ENCODE data around the gene RAB26.
A peak's percentile ranks its signal among the peaks of the same experiment; 100 is the strongest.

RAB26 gene

DNA sequence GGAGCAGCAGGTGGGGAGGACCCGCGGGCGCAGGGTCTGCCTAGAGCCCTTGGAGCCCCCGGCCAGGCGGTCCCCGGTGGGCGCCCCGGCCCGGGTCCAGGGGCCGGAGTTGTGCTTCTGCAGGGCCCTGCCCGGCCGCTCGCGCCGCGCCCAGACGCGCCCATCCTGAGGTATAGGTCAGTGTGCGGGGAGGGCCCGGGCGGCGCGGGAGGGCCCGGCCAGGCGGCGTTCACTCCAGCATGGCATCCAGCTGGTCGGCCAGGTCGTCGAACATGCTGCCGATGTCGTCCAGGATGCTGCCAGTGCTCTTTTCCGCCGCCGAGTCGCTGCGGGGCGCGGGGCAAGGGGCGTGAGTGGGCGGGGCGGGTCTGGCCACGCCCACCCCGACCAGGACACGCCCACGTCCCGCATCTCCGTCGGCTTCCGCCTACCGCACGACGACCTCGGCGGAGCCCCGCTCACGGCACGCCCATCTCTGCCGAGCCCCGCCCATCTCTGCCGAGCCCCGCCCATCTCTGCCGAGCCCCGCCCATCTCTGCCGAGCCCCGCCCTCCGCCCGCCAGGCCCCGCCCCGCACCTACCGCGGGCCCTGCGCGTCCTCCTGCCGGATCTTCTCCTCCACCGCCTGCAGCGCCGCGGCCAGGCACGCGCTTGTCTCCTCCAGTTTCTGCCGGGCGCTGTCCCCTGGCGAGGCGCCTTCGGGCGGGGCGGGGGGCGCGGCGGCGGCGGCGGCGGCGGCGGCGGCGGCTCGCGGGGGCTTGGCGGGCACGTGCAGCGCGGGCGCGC, 30.1 kb downstream of the RAB26 start:
- peak in 1 of 3 donors; percentile 9 for DNase-seq (ENCODE audit: low read depth in 3 of 3, low spot score in 1 of 3)

DNA sequence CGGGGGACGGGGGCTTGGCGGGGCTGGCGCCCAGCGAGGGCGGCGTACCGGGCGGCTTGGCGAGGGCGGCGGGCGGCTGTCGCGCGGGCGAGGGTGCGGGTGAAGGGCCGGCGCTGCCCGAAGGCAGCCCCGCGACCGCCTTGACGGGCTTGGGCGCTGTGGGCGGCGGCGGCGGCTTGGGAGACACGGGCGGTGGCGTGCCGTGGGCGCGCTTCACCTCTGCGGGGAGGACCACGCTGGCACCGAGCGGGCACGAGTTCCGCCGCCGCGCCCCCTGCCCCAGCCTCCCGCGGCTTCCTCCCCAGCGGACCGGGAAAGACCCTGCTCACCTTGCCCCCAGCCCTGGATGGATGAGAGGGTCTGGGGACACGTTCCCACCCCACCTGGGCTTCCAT, 30.7 kb downstream of the RAB26 start:
- no peak for DNase-seq (ENCODE audit: low read depth in 3 of 3, low spot score in 1 of 3)

DNA sequence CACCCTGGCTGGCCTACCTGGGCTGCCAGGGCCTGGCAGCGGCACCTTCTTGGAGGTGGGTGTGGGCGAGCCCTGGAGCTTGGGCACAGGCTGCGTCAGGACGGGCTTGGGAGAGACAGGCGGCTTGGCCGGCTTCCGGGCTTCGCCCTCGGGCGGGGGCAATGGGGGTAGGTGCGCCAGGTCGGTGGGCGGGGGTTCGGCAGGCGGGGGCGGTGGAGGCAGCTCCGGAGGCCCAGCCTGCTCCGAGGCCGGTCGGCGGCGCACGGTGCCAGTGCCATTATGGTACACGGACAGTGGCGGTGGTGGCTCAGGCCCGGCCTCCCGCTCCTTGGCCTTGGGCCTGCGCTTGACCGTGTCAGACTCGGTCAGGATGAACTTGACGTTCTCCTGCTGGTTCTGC, 31.2 kb downstream of the RAB26 start:
- DNase-seq (ENCODE audit: low read depth in 3 of 3, low spot score in 1 of 3) = no peak

DNA sequence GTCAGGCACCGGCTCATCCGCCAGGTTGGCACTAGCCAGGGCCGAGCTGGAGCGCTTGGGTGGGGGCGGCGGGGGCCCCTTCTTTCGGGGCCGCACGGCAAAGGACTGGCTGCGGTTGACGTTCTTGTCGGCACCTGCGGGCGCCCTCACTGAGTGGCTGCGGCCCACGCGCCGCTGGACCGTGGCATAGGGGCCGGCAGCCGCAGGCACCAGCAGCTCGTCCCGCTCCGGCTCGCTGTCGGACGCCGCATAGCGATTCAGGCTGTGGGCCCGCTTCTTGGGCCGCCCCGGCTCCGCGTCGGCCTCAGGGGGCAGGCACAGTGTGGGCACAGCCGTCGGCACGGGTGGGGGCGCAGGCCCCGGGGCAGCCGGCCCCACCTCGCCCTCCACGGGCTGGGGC, 32.0 kb downstream of the RAB26 start:
- no peak for DNase-seq (ENCODE audit: low read depth in 3 of 3, low spot score in 1 of 3)

DNA sequence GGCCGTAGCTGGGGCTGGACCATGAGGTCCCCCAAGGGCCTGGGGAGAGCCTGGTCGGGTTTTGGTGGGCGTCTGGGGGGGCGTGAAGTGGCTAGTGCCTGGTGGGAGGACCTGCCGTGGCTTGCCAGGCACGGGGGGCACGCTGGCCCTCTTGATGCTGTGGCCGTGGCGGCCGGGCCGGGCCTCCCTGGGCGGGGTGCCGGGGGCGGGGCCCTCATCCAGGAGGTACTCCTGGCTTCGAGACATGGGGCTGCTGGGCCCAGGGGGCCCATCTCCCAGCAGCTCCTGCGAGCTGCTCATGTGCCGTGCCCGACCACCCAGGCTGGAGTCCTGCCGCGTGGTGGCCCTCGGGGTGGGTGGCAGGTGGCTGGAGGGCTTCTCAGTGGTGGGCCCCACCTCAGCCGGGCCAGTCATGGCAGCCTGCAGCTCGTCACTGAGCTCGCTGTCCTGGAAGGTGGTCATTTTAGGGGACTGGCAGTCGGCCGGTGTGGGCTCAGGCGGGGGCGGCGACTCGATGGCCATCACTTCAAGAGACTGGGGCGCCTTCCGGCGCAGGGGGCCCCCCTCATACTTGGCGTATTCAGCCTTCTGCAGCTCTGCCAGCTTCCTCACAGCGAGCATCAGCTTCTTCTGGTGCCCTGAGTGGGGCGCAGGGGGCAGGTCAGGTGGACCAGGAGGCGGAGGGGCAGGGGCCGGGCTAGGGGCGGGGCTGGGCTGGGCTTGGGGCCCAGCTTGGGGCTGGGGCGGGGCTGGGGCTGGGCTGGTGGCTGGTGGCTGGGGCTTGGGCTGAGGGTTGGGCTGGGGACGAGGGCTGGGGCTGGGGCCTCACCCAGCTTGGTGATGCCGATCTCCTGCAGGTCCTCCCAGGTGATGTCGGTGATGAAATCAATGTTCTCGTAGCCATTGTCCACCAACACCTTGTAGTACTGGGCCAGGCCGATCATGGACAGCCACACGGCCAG, 32.8 kb downstream of the RAB26 start:
- no peak for DNase-seq (ENCODE audit: low read depth in 3 of 3, low spot score in 1 of 3)

DNA sequence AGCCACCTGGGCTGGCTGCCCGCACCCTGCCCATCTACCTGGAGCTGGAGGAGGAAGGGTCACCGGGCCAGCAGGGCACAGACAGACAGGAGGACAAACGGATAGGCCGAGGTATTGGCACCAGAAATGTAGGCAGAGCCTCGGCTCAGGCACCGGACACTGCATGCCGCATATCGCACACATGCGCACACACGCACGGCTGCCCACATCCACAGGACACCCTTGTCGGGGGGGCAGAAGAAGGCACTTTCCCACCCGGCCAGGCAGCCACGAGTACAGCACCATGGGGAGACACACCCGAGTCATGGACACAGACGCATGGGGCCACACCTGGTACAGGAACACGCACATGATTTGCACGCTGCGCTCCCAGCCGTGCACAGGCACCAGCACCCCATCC, 33.5 kb downstream of the RAB26 start:
- no peak for DNase-seq (ENCODE audit: low read depth in 3 of 3, low spot score in 1 of 3)

DNA sequence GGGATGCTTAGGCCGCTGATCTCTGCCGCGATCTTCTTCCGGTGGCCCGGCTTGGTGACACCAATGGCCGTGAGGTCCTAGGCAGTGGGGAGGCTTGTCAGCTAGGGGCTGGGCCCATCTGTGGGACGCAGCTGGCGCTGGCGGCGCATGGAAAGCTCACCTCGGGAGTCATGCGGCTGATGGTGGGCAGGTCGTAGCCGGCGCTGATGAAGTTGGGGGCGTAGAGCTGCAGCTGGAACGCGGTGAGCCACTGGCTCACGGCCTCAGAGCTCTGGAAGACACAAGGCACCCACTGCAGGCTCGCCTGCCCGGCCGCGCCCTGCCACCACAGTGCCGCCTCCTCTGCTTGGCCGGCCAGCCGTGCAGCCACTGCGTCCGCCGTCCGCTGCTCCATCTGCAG, 35.2 kb downstream of the RAB26 start:
- DNase-seq (ENCODE audit: low read depth in 3 of 3, low spot score in 1 of 3) = no peak

DNA sequence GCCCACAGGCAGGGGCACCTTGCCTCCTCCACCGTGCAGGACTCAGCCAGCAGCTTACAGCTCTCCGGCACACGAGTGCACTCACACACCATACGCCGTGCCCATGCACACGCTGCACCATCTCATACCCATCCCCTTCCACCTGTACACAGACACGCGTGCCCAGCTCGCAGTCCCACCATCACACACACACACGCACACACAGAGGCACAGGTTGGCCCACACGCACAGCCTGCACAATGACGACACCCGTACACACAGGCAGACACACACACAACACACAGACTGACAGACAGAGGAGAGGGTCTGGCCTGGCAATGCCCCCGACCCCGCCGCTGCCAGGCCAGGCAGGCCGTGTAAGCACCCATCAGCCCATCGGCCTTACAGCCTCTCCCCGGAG, 35.9 kb downstream of the RAB26 start:
- no peak for DNase-seq (ENCODE audit: low read depth in 3 of 3, low spot score in 1 of 3)

DNA sequence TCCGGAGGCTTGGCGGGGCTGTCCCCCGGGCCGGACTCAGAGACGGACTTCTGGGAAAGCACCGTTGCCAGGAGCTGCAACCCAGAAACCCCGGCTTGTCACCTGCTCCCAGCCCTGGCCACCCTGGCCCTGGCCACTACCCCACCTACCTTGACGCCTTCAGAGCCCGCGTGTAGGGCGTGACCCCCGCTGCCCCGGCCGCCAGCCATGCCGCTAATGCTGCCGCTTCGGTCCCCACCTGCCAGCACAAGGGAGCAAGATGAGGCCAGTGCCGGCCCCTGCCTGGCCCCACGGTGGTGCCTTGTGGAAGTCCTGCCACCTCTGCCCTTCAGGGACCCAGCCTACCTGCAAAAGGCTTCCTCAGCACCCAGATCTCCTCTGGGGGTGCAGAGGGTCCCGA, 36.5 kb downstream of the RAB26 start:
- no peak for DNase-seq (ENCODE audit: low read depth in 3 of 3, low spot score in 1 of 3)

DNA sequence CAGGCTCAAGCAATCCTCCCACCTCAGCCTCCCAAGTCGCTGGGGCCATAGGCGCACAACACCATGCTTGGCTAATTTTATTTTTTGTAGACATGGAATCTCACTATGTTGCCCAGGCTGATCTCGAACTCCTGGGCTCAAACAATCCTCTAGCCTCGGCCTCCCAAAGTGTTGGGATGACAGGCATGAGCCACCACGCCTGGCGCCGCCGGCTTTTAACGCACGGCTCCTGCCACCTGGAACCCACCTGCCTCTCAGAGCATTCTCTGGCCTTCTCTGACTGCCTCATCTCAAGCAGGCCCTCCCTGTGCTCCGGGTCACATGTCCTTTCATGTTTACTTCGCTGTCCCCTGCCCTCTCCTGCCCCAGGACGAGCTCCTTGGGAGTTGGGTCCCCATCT, 37.6 kb downstream of the RAB26 start:
- DNase-seq (ENCODE audit: low read depth in 3 of 3, low spot score in 1 of 3) = no peak

DNA sequence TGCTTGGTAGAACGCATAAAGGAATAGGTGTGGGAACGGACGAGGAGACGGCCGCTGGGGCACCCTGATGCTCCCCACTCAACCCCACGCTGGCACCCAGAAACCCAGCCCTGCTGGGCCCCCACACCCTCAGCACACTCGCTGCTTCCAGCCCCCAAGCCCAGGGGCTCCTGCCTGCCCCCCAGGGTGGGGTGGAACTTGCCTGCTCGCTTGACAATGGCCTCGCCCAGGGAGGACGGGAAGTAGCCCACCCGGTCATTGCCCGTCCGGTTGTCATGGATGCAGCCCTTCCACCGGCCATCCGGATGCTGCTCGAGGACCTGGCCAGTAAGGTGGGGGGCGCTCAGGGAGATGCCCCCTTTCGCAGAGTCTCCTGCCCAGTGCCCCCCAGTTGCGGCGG, 38.1 kb downstream of the RAB26 start:
- DNase-seq (ENCODE audit: low read depth in 3 of 3, low spot score in 1 of 3) = no peak

DNA sequence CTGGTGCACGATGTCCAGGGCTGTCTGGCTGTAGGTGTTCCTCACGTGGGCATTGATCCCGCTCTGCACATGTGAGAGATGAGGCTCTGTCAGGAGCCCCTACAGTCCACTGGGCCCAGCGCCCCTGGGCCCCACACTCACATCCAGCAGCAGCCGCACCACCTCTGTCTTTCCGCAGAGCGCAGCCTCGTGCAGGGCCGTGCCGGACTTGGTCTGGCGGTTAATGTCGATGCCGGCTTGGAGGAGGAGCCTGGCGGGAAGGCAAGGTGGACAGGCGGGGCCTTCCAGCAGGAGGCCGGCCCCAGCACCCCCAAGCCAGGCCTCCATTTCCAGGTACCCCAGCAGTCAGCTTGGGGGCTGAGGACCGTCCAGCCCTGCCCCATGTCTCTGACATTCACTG, 38.8 kb downstream of the RAB26 start:
- no peak for DNase-seq (ENCODE audit: low read depth in 3 of 3, low spot score in 1 of 3)

DNA sequence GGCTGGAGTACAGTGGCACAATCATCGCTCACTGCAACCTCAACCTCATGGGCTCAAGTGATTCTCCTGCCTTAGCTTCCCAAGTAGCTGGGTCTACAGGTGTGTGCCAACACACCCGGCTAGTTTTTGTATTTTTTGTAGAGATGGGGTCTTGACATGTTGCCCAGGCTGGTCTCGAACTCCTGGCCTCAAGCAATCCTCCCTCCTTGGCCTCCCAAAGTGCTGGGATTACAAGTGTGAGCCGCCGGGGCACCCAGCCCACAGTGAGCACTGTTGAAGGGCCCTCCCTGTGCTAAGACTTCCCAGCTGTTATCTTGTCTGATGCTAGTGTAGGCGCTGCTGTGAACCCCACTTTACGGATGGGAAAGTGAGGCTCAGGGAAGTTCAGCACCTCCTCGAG, 40.0 kb downstream of the RAB26 start:
- no peak for DNase-seq (ENCODE audit: low read depth in 3 of 3, low spot score in 1 of 3)

DNA sequence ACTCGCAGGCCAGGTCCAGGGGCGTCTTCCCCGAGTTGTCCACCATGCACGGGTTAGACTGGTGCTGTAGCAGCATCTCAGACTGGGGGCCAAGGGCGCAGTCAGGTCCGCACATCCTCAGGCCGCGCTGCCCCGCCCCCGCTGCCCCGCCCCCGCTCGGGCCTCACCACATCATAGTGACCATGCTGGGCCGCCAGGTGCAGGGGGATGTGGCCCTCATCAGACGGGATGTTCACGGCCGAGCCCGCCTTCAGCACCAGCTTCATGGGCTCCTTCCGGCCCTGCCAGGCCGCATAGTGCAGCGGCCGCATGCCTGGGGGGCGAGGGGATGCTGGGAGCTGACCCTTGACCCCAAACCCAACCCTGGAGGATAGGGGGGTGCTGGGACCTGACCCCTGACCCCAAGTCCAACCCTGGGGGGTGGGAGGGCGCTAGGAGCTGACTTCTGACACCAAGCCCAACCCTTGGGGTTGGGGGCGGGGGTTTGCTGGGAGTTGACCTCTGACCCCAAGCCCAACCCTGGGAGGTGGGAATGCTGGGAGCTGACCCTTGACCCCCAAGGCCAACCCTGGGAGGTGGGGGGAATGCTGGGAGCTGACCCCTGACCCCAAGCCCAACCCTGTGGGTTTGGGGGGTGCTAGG, 40.9 kb downstream of the RAB26 start:
- no peak for DNase-seq (ENCODE audit: low read depth in 3 of 3, low spot score in 1 of 3)

DNA sequence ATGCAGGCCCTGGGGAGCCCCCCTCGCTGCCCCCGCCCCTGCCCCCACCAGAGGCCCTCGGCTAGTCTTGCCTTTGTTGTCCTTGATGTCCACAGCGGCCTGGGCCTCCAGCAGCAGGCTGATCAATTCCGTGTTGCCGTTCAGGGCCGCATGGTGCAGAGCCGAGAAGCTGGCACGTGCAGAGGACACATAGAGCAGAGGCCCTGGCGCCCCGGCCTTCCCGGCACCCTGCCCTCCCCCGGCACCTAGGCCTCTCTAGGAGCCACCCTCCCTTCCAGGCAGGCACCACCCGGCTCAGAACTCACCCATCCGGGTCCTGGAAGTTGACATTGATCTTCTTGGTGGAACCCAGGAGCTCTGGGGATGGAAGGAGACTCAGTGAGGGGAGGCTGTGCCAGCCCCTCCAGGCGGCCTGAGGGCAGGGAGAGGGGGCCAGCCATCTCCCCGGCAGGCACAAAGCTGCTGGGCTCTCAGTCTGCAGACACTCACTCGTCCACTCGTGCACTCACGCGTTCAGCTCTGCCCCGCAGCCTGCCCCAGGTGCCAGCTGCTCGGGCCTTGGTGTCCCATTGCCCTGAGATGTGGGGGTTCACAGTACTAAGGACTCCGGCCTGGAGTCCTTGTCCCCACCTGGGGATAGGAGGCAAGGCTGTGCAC, 41.7 kb downstream of the RAB26 start:
- no peak for DNase-seq (ENCODE audit: low read depth in 3 of 3, low spot score in 1 of 3)

DNA sequence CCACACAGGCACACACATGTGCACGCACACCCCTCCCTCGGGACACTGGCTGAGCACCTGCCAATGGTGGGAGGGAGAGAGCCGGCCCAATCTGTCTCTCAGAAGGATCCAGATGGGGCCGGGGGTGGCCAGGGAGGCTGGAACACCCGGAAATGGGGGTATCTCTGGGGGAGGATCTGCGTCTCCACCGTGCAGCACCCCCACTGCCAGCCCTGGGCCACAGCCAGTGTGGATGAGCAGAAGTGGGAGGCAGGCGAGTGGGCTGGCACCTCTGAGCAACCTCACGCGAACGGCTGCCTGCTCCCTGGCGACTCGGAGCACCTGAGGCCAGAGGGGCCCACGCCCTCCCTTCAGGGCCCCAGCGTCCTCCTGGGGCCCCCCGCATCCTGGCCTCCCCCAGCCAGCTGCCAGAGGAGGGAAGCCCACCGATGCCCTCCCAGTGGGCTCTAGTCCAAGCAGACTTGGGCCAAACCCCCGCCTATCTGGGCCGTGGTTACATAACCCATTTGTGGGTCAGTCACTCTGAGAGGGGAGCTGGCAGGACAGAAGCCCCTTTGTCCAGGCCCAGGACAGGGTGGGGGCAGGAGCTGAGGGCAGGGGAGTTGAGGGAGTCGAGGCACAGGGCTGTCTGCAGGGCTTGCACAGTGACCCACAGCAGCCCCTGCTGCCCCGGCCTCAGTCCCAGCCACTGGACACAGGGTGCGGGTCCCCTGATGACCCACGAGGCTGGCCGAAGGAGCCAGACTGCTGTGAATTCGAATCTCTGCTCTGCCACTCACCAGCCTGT, 42.4 kb downstream of the RAB26 start:
- no peak for DNase-seq (ENCODE audit: low read depth in 3 of 3, low spot score in 1 of 3)

DNA sequence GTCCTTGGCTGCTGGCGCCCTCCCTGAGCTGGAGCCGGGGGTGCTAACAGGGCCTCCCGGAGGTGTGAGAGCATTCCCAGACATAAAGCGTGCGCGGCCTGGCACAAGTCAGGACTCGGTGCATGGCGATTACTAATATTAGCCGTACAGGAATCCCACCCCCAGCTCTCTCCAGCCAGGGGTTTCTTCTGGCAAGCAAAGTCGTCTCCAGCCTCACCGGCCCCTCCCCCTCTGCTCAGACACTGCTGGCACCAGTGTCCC, 43.0 kb downstream of the RAB26 start:
- DNase-seq (ENCODE audit: low read depth in 3 of 3, low spot score in 1 of 3) = no peak

DNA sequence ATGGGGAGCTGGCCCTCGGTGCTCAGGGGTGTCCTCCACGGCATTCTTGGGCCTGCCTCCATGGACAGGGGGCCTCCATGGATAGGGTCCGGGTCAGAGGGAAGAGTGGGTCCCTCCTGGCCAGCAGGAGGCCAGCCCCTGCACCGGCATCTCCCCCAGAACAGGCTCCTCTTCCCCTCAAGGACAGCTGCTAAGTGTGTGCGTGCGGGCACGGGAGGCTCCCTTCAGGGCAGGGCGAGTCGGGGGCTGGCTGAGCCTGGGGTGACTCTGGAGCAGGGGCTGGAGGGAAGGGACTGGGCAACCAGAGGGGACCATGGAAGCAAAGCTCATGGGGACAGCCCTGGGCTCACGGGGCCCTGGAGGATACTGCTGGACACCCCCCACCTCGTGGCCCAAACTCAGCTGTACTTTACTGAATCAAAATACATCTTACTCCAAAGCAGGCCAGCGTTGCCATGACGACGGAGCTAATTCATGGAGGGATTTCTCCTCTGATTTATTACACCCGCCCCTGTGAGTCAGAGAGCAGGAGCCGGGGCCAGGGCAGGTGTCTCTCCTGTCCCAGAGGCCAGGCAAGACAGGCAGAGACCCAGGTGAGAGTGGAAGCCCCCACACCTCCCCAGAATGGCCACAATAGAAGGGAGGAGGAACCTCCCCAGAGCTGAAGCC, 45.9 kb downstream of the RAB26 start:
- DNase-seq (ENCODE audit: low read depth in 3 of 3, low spot score in 1 of 3) = no peak

DNA sequence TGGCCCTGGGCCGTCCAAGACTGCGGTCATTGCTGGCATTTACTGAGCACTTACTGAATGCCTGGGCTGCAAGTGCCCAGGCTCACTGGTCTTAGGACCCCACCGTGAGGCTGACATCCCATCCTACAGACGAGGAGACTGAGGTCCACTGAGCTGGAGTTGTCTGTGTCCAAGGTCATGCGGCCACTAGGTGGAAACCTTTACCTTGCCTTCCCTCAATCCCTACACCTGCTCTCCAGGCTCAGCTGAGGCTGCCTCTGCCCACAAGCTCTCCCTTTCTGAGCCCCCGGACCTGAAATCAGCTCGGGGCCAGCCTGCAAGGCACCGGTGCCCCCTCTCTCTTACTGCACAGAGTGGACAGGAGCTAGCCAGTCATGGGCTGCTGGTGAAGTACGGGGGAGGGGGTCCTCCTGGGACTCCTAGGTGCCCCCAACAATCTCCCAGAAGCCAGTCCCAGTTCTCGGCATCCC, 46.5 kb downstream of the RAB26 start:
- peak in 1 of 3 donors; percentile 37 for DNase-seq (ENCODE audit: low read depth in 3 of 3, low spot score in 1 of 3)

Measured in stimulated activated CD4-positive, alpha-beta T cell treated with anti-CD3 and anti-CD28 coated beads, TNF-alpha, amount 100 ng/mL, for 1 hour (primary cell).